K562 (cell line): ENCODE results near the gene SLC25A21. TPM values are rescaled to one million over a fixed set of nuclear protein-coding genes. Genes with fewer than 3 reads are reported as not detected.

Experiments used
- ATAC-seq: fragments of 200-7000 bp; cut with Tn5 transposase; 3 replicates; pipeline ENCODE4 v1.9.1; 2020; ENCODE audit warnings: moderate library complexity
- BruUV-seq: library from RNA; stranded (reverse); fragments of 400-500 nt; replicated peaks from 2 replicates; lab custom pipeline; 2021; lab: Mats Ljungman, UMichigan
- CTCF ChIA-PET: fragments of 300-600 bp; formaldehyde crosslinking; extraction: SDS; loops from one replicate; lab custom pipeline; 2021; ENCODE audit warnings: low intra/inter-chr PET ratio; lab: Yijun Ruan, JAX
- POLR2A ChIA-PET: fragments of 300-600, 350-650 bp; sonication (Branson Sonifier 250); formaldehyde crosslinking; extraction: SDS; loops from one replicate; lab custom pipeline; 2021; ENCODE audit warnings: antibody characterized with exemption, inconsistent platforms; lab: Yijun Ruan, JAX
- DNase-seq, 4 experiments: peaks; one replicate each; pipeline versions ENCODE4 v3.0.0 to v3.0.0-alpha.2; 2011 to 2018; ENCODE audit warnings: low spot score in 3 of 4, mixed read lengths in 3 of 4; ENCODE audit errors: extremely low read depth in 1 of 4
- FAIRE-seq: peaks from 2 replicates; lab custom pipeline; 2011; peaks lifted over from hg19 to GRCh38; lab: Jason Lieb, UNC
- H2AFZ ChIP-seq: 2 replicates; pipeline ENCODE4 v1.6.0; 2011; ENCODE audit warnings: low read depth, low read length, control low read depth, inconsistent platforms
- H3K27ac ChIP-seq: fragments of 200-600 bp; 3 replicates; pipeline ENCODE4 v1.8.0; 2011; ENCODE audit warnings: low read depth, mild to moderate bottlenecking, control low read depth, inconsistent platforms, low read length, moderate library complexity, mixed read lengths; ENCODE audit errors: extremely low read depth
- H3K27me3 ChIP-seq, 2 experiments: fragments of 300-600 bp in 1 of 2; 2 replicates in 1 of 2; 3 replicates in 1 of 2; pipeline versions ENCODE4 v1.6.0 to v1.8.0; 2011; ENCODE audit warnings: inconsistent platforms in 2 of 2, low read length in 2 of 2, mild to moderate bottlenecking in 1 of 2, mixed read lengths in 1 of 2, moderate library complexity in 1 of 2; ENCODE audit not compliant: control insufficient read depth in 2 of 2, insufficient read depth in 2 of 2
- H3K36me3 ChIP-seq: fragments of 300-600 bp; 3 replicates; pipeline ENCODE4 v1.8.0; 2011; ENCODE audit warnings: mild to moderate bottlenecking, low read length, inconsistent platforms; ENCODE audit not compliant: control insufficient read depth, insufficient read depth
- H3K4me1 ChIP-seq, 2 experiments: fragments of 200-600 bp in 1 of 2; replicated peaks in 1 of 2; 2 replicates in 1 of 2; 3 replicates in 1 of 2; pipeline versions ENCODE4 v1.5.1 to v1.8.0; 2011; ENCODE audit warnings: inconsistent platforms in 2 of 2, low read length in 2 of 2, mild to moderate bottlenecking in 1 of 2, mixed read lengths in 1 of 2, moderate library complexity in 1 of 2; ENCODE audit not compliant: control insufficient read depth in 2 of 2, insufficient read depth in 2 of 2
- H3K4me2 ChIP-seq: 2 replicates; pipeline ENCODE4 v1.6.1; 2011; ENCODE audit warnings: low read length, control low read depth, inconsistent platforms, mixed read lengths; ENCODE audit not compliant: insufficient read depth
- H3K4me3 ChIP-seq: fragments of 200-600 bp; sonication (generic), shearing (Covaris generic); 2 replicates; pipeline ENCODE4 v1.5.1; 2016; ENCODE audit warnings: control low read depth, inconsistent platforms
- H3K79me2 ChIP-seq: fragments of 200-600 bp; 3 replicates; pipeline ENCODE4 v1.8.0; 2011; ENCODE audit warnings: low read length, inconsistent platforms; ENCODE audit not compliant: control insufficient read depth, insufficient read depth
- H3K9ac ChIP-seq, 2 experiments: 2 replicates each; pipeline versions ENCODE4 v1.6.0 to v1.6.1; 2011; ENCODE audit warnings: low read depth in 2 of 2, low read length in 2 of 2, control low read depth in 1 of 2, inconsistent platforms in 1 of 2, mild to moderate bottlenecking in 1 of 2, mixed read lengths in 1 of 2; ENCODE audit not compliant: insufficient read depth in 1 of 2
- H3K9me1 ChIP-seq: one replicate; pipeline ENCODE4 v1.6.0; 2011; ENCODE audit warnings: inconsistent platforms, mild to moderate bottlenecking, low read length, moderate library complexity; ENCODE audit not compliant: control insufficient read depth, insufficient read depth
- H3K9me3 ChIP-seq: replicated peaks from 2 replicates; pipeline ENCODE4 v1.5.1; 2011; ENCODE audit warnings: low read depth, low read length, inconsistent platforms; ENCODE audit not compliant: control insufficient read depth, insufficient read depth
- H4K20me1 ChIP-seq: replicated peaks from 2 replicates; pipeline ENCODE4 v1.6.1; 2011; ENCODE audit warnings: low read length, inconsistent platforms, mixed read lengths; ENCODE audit not compliant: control insufficient read depth, insufficient read depth
- ATF3 ChIP-seq, 2 experiments: fragments of 450-650 bp in 1 of 2; sonication (generic) in 1 of 2; formaldehyde crosslinking in 1 of 2; IDR thresholded peaks in 1 of 2; conservative IDR thresholded peaks in 1 of 2; 2 replicates each; pipeline versions ENCODE4 v1.6.1 to v1.8.1; 2016 to 2023; ENCODE audit warnings: mild to moderate bottlenecking in 2 of 2, moderate library complexity in 2 of 2, inconsistent platforms in 1 of 2, missing genetic modification reagents in 1 of 2
- TRIM25 ChIP-seq: fragments of 450-650 bp; IDR thresholded peaks from 2 replicates; pipeline ENCODE4 v1.7.0; 2016; ENCODE audit warnings: borderline replicate concordance
- WGBS: fragments of 100-300 bp; shearing (Covaris generic); methylation state at CpG from one replicate; pipeline ENCODE4 v1.1.6; 2016; ENCODE audit warnings: low coverage, mixed read lengths; ENCODE audit not compliant: insufficient coverage; ENCODE audit errors: missing lambda C conversion rate; 5-methylcytosine and 5-hydroxymethylcytosine counted together
- in situ Hi-C: fragments of 300-500 bp; cut with MboI; formaldehyde crosslinking; loops from 4 replicates; pipeline ENCODE4 v1.15.0; 2018; ENCODE audit warnings: inconsistent platforms, mixed read lengths
- intact Hi-C: fragments of 100-400 bp; cut with micrococcal nuclease; formaldehyde crosslinking; loops from 2 replicates; pipeline ENCODE4 v1.14.2; 2022
- polyA plus RNA-seq, 8 experiments: library from polyadenylated mRNA; depleted of rRNA in 4 of 8; stranded (reverse) in 5 of 8; unstranded in 3 of 8; fragments of >200 nt; fragmentation: Nextera tagmentation in 2 of 8; fragmentation: Illumina TruSeq in 1 of 8; extraction: Ambion mirVana in 2 of 8; extraction: Trizol in 1 of 8; gene quantifications; 2 replicates each; pipeline versions ENCODE4 v1.2.1 to v1.2.3, GENCODE V29; 2011 to 2014; ENCODE audit warnings: inconsistent platforms in 1 of 8, missing spikeins in 1 of 8
- total RNA-seq, 7 experiments: library from RNA; depleted of rRNA in 6 of 7; stranded (reverse); fragments of >200 nt in 6 of 7; fragmentation: Illumina TruSeq in 2 of 7; extraction: Trizol in 2 of 7; gene quantifications; 2 replicates each; pipeline versions ENCODE4 v1.2.1 to v1.2.3, GENCODE V29; 2011 to 2021; ENCODE audit warnings: low replicate concordance in 1 of 7

SLC25A21 gene
- total and polyA plus RNA-seq, 9 of the 15 experiments (the other 6 are each of a cell fraction or from before 2014, with no cell fraction given), result 15.2 to 46.7 (median 28.7) TPM

- H3K4me2 ChIP-seq, result no peak overlapping the region
- WGBS, result 94% methylated on average over 3 of the region's 3 CpGs
- no peaks in the 10 kb centered on the region for H3K27me3 ChIP-seq
- FAIRE-seq (no peak), ATAC-seq (no peak), DNase-seq (no peak)
- intact Hi-C loops (no loop called here), in situ Hi-C loops (no loop called here)
- no peak overlapping the region for H3K4me3 ChIP-seq
- CTCF ChIA-PET, result no interaction called here
- no peaks in the 10 kb centered on the region for H3K9me1 ChIP-seq
- H4K20me1 ChIP-seq, result no peaks in the 10 kb centered on the region
- BruUV-seq, result no TSS peak
- no peaks in the 10 kb centered on the region for H3K36me3 ChIP-seq
- H3K27ac ChIP-seq, result no peak overlapping the region
- H3K79me2 ChIP-seq, result peaks cover 3% of the 10 kb centered on the region; the same call in 1 of the 3 replicates
- POLR2A ChIA-PET, result no interaction called here
- no peaks in the 10 kb centered on the region for H3K9me3 ChIP-seq
- no peaks in the 10 kb centered on the region for H3K4me1 ChIP-seq
- H3K9ac ChIP-seq, result no peak overlapping the region
- H2AFZ ChIP-seq, result no peak overlapping the region
- no peak for TF ChIP-seq TRIM25
- peak; percentile 32; the same call in 1 of the 2 replicates for TF ChIP-seq ATF3 (IDR thresholded peaks at IDR 0.05)
- no peak for TF ChIP-seq ATF3 (CRISPR knock-in tag; conservative IDR thresholded peaks at IDR 0.05)
Measured at GRCh38 chr14:37114002-37114401, 58.4 kb downstream of the SLC25A21 start.
